HEK293 (cell line): ENCODE data around the gene SNAPC4.

Experiments used
- ZBTB7A ChIP-seq: fragments of 450-650 bp; formaldehyde crosslinking; IDR thresholded peaks from 2 replicates; pipeline ENCODE4 v1.5.1; 2016; ENCODE audit warnings: low read depth, missing biosample characterization, missing genetic modification characterization
- ZNF449 ChIP-seq: fragments of 450-650 bp; formaldehyde crosslinking; IDR thresholded peaks from 2 replicates; pipeline ENCODE4 v1.5.1; 2017; ENCODE audit warnings: missing biosample characterization, mild to moderate bottlenecking, missing genetic modification characterization, moderate library complexity

GRCh38 chr9:136364942-136365774 lies 34.8 kb downstream of the SNAPC4 start:
- TF ChIP-seq ZBTB7A (tag by site-specific recombination) (no peak), ZNF449 (no peak)
